K562 (cell line): ENCODE measurements around the gene FYTTD1. TPM values are rescaled to one million over a fixed set of nuclear protein-coding genes. Genes with fewer than 3 reads are reported as not detected.

Source experiments
- KDM5B ChIP-seq: fragments of 200-600 bp; sonication (generic); IDR thresholded peaks from 2 replicates; pipeline ENCODE4 v1.6.1; 2012; ENCODE audit warnings: low read depth, mild to moderate bottlenecking, moderate library complexity, low read length, control low read depth, inconsistent platforms; ENCODE audit not compliant: insufficient replicate concordance
- MGA ChIP-seq: fragments of 450-650 bp; IDR thresholded peaks from 2 replicates; pipeline ENCODE4 v1.6.1; 2016; ENCODE audit warnings: mild to moderate bottlenecking, moderate library complexity
- SRSF3 ChIP-seq: fragments of 200-400 bp; formaldehyde crosslinking; IDR thresholded peaks from 2 replicates; pipeline ENCODE4 v1.6.1; 2016; ENCODE audit warnings: mild to moderate bottlenecking, low read length, moderate library complexity; ENCODE audit not compliant: insufficient read depth
- ZC3H11A ChIP-seq: IDR thresholded peaks from 2 replicates; pipeline ENCODE4 v1.6.1; 2012; ENCODE audit warnings: low read depth, low read length, improper control_type of control experiment
- ZNF395 ChIP-seq: fragments of 200-800 bp; sonication (Bioruptor generic); IDR thresholded peaks from 2 replicates; pipeline ENCODE4 v1.6.1; 2017; ENCODE audit warnings: missing genetic modification characterization, missing compliant biosample characterization
- ZNF398 ChIP-seq: fragments of 250-450 bp; sonication (Bioruptor Pico); IDR thresholded peaks from 2 replicates; pipeline ENCODE4 v1.8.0; 2021; ENCODE audit warnings: moderate library complexity, mild to moderate bottlenecking, inconsistent platforms
- ZNF609 ChIP-seq: sonication (generic); formaldehyde crosslinking; IDR thresholded peaks from 2 replicates; pipeline ENCODE4 v1.8.1; 2023; ENCODE audit warnings: missing genetic modification reagents, mild to moderate bottlenecking, borderline replicate concordance
- polyA plus RNA-seq, 8 experiments: library from polyadenylated mRNA; depleted of rRNA in 4 of 8; stranded (reverse) in 5 of 8; unstranded in 3 of 8; fragments of >200 nt; fragmentation: Nextera tagmentation in 2 of 8; fragmentation: Illumina TruSeq in 1 of 8; extraction: Ambion mirVana in 2 of 8; extraction: Trizol in 1 of 8; gene quantifications; 2 replicates each; pipeline versions ENCODE4 v1.2.1 to v1.2.3, GENCODE V29; 2011 to 2014; ENCODE audit warnings: inconsistent platforms in 1 of 8, missing spikeins in 1 of 8
- total RNA-seq, 7 experiments: library from RNA; depleted of rRNA in 6 of 7; stranded (reverse); fragments of >200 nt in 6 of 7; fragmentation: Illumina TruSeq in 2 of 7; extraction: Trizol in 2 of 7; gene quantifications; 2 replicates each; pipeline versions ENCODE4 v1.2.1 to v1.2.3, GENCODE V29; 2011 to 2021; ENCODE audit warnings: low replicate concordance in 1 of 7

The FYTTD1 gene
- total and polyA plus RNA-seq, 9 of the 15 experiments (the other 6 are each of a cell fraction or from before 2014, with no cell fraction given), result 35.7 to 106 (median 76.3) TPM

- TF ChIP-seq ZNF398 (CRISPR knock-in tag), result no peak
- no peak for TF ChIP-seq KDM5B
- no peak for TF ChIP-seq MGA
- no peak for TF ChIP-seq SRSF3
- no peak for TF ChIP-seq ZNF395 (CRISPR knock-in tag)
- TF ChIP-seq ZNF609 (CRISPR knock-in tag), result no peak
- no peak for TF ChIP-seq ZC3H11A
Measured at GRCh38 chr3:197752107-197752506, 2.4 kb downstream of the FYTTD1 start (continued).
